Mesendoderm (in vitro differentiated cells): Measurements from ENCODE around the gene ERLEC1. TPM values are rescaled to one million over a fixed set of nuclear protein-coding genes. Genes with fewer than 3 reads are reported as not detected.
A peak's percentile ranks its signal among the peaks of the same experiment; 100 is the strongest.

Source experiments
- DNase-seq: peaks from one replicate; pipeline ENCODE4 v3.0.0; 2013
- H2AK5ac ChIP-seq: 2 replicates; pipeline ENCODE4 v1.6.1; 2013; ENCODE audit warnings: low read length, inconsistent platforms
- H2BK120ac ChIP-seq: 2 replicates; pipeline ENCODE4 v1.6.1; 2013; ENCODE audit warnings: low read depth, mild to moderate bottlenecking, low read length, moderate library complexity, mixed read lengths
- H2BK15ac ChIP-seq: replicated peaks from 2 replicates; pipeline ENCODE4 v1.6.1; 2013; ENCODE audit warnings: low read depth, mild to moderate bottlenecking, moderate library complexity
- H2BK5ac ChIP-seq: 2 replicates; pipeline ENCODE4 v1.6.1; 2013; ENCODE audit warnings: low read length, inconsistent platforms
- H3K18ac ChIP-seq: 2 replicates; pipeline ENCODE4 v1.6.1; 2013; ENCODE audit warnings: mild to moderate bottlenecking, low read length, mixed read lengths
- H3K23ac ChIP-seq: one replicate; pipeline ENCODE4 v1.6.1; 2013; ENCODE audit warnings: low read length
- H3K27ac ChIP-seq: 2 replicates; pipeline ENCODE4 v1.5.1; 2013; ENCODE audit warnings: low read depth, mild to moderate bottlenecking, inconsistent platforms, low read length, moderate library complexity
- H3K27me3 ChIP-seq: 2 replicates; pipeline ENCODE4 v1.6.1; 2013; ENCODE audit warnings: low read length, control low read depth, mild to moderate bottlenecking, inconsistent platforms; ENCODE audit not compliant: insufficient read depth, poor library complexity
- H3K36me3 ChIP-seq: 2 replicates; pipeline ENCODE4 v1.6.1; 2013; ENCODE audit warnings: low read length, inconsistent platforms; ENCODE audit not compliant: control insufficient read depth, insufficient read depth
- H3K4ac ChIP-seq: one replicate; pipeline ENCODE4 v1.6.1; 2013; ENCODE audit warnings: low read depth, mild to moderate bottlenecking, low read length, moderate library complexity
- H3K4me1 ChIP-seq: 2 replicates; pipeline ENCODE4 v1.6.1; 2013; ENCODE audit warnings: low read depth, low read length, inconsistent platforms; ENCODE audit not compliant: control insufficient read depth
- H3K4me2 ChIP-seq: 2 replicates; pipeline ENCODE4 v1.6.1; 2013; ENCODE audit warnings: low read length
- H3K4me3 ChIP-seq: 2 replicates; pipeline ENCODE4 v1.5.1; 2013; ENCODE audit warnings: mild to moderate bottlenecking, low read length
- H3K56ac ChIP-seq: one replicate; pipeline ENCODE4 v1.6.1; 2013; ENCODE audit warnings: low read length
- H3K79me1 ChIP-seq: 2 replicates; pipeline ENCODE4 v1.6.1; 2013; ENCODE audit warnings: low read length, inconsistent platforms
- H3K79me2 ChIP-seq: 2 replicates; pipeline ENCODE4 v1.6.1; 2013; ENCODE audit warnings: mild to moderate bottlenecking, low read length; ENCODE audit not compliant: control insufficient read depth, insufficient read depth
- H3K9ac ChIP-seq: 2 replicates; pipeline ENCODE4 v1.6.1; 2013; ENCODE audit warnings: low read length, inconsistent platforms
- H4K5ac ChIP-seq: one replicate; pipeline ENCODE4 v1.6.1; 2013; ENCODE audit warnings: low read length
- H4K8ac ChIP-seq: one replicate; pipeline ENCODE4 v1.6.1; 2013; ENCODE audit warnings: low read depth, mild to moderate bottlenecking, control low read depth, low read length, moderate library complexity
- WGBS: extraction: QIAGEN DNeasy Blood & Tissue Kit; methylation state at CpG from one replicate; pipeline ENCODE4 v1.1.7; 2013; ENCODE audit warnings: low lambda C conversion rate, missing lambda C conversion rate; ENCODE audit not compliant: insufficient coverage; ENCODE audit errors: extremely low coverage; 5-methylcytosine and 5-hydroxymethylcytosine counted together
- polyA plus RNA-seq, 2 experiments: library from polyadenylated mRNA; stranded (reverse); fragments of 200-250 nt; gene quantifications; one replicate each; pipeline ENCODE4 v1.2.3, GENCODE V29; 2013

ERLEC1 gene
- 25.1 TPM for polyA plus RNA-seq (2013, experiment 1 of 2)
- polyA plus RNA-seq (2013, experiment 2 of 2): 25.3 TPM

- peak within 1 kb of the TSS; percentile 41 for H3K4ac ChIP-seq
- no CpG with 5 or more reads among the region's 77 CpGs for WGBS
- no peaks in the 10 kb centered on the region for H3K36me3 ChIP-seq
- peak within 1 kb of the TSS; percentile 92 for H3K4me2 ChIP-seq
- peak within 1 kb of the TSS; percentile 99 for H3K56ac ChIP-seq
- H4K5ac ChIP-seq: no peak within 1 kb of the TSS
- H3K27me3 ChIP-seq: no peaks in the 10 kb centered on the region
- peak within 1 kb of the TSS; percentile 45 for H3K18ac ChIP-seq
- peaks cover 12% of the 10 kb centered on the region for H3K79me1 ChIP-seq
- H3K23ac ChIP-seq: no peak within 1 kb of the TSS
- peaks cover 39% of the 10 kb centered on the region for H3K79me2 ChIP-seq
- no peak within 1 kb of the TSS for H2BK15ac ChIP-seq
- peak within 1 kb of the TSS; percentile 91 for H3K9ac ChIP-seq
- peak within 1 kb of the TSS; percentile 79 for H3K27ac ChIP-seq
- H4K8ac ChIP-seq: no peak within 1 kb of the TSS
- no peak within 1 kb of the TSS for H2AK5ac ChIP-seq
- no peaks in the 10 kb centered on the region for H3K4me1 ChIP-seq
- peak; percentile 97 for DNase-seq
- H3K4me3 ChIP-seq: peak within 1 kb of the TSS; percentile 94
- H2BK5ac ChIP-seq: peak within 1 kb of the TSS; percentile 79
- no peak within 1 kb of the TSS for H2BK120ac ChIP-seq
These were observed at the start of gene ERLEC1, which contains the start of gene ASB3 for GRCh38 chr2:53786705-53787613. TSS of gene ERLEC1 (plus strand) at chr2:53787044. CDS start at chr2:53787211, 167 bp downstream. TSS of gene ASB3 (minus strand) at chr2:53786953. CDS start at chr2:53765572, 21,381 bp downstream.

- no CpG with 5 or more reads among the region's 5 CpGs for WGBS
- no peaks in the 10 kb centered on the region for H3K27me3 ChIP-seq
- H3K4ac ChIP-seq: no peak overlapping the region
- no peak overlapping the region for H3K4me2 ChIP-seq
- H3K79me1 ChIP-seq: peaks cover 2% of the 10 kb centered on the region
- no peak overlapping the region for H3K23ac ChIP-seq
- no peak overlapping the region for H3K56ac ChIP-seq
- DNase-seq: no peak
- H2BK120ac ChIP-seq: no peak overlapping the region
- no peak overlapping the region for H3K18ac ChIP-seq
- no peak overlapping the region for H3K4me3 ChIP-seq
- H4K5ac ChIP-seq: no peak overlapping the region
- H2BK15ac ChIP-seq: no peak overlapping the region
- no peak overlapping the region for H3K27ac ChIP-seq
- no peaks in the 10 kb centered on the region for H3K36me3 ChIP-seq
- no peak overlapping the region for H4K8ac ChIP-seq
- no peak overlapping the region for H2AK5ac ChIP-seq
- no peaks in the 10 kb centered on the region for H3K4me1 ChIP-seq
- H2BK5ac ChIP-seq: no peak overlapping the region
- no peak overlapping the region for H3K9ac ChIP-seq
- no peaks in the 10 kb centered on the region for H3K79me2 ChIP-seq
These were observed 49.8 kb upstream of the ERLEC1 start for GRCh38 chr2:53737091-53737490.

- WGBS: no CpG with 5 or more reads among the region's 1 CpG
- Histone ChIP-seq H3K27ac (no peak overlapping the region), H3K4me1 (no peaks in the 10 kb centered on the region), H4K5ac (no peak overlapping the region), H2BK15ac (no peak overlapping the region), H3K4ac (no peak overlapping the region), H3K79me1 (peaks cover 2% of the 10 kb centered on the region), H2BK120ac (no peak overlapping the region), H3K27me3 (no peaks in the 10 kb centered on the region), H3K79me2 (no peaks in the 10 kb centered on the region), H3K36me3 (no peaks in the 10 kb centered on the region), H3K56ac (no peak overlapping the region), H3K4me3 (no peak overlapping the region), H3K23ac (no peak overlapping the region), H3K4me2 (no peak overlapping the region), H4K8ac (no peak overlapping the region), H3K9ac (no peak overlapping the region), H2AK5ac (no peak overlapping the region), H2BK5ac (no peak overlapping the region), H3K18ac (no peak overlapping the region)
- DNase-seq: no peak
These were observed 47.8 kb upstream of the ERLEC1 start for GRCh38 chr2:53739032-53739431.

GRCh38 chr2:53740170-53740569 lies 46.7 kb upstream of the ERLEC1 start:
- Histone ChIP-seq H4K5ac (no peak overlapping the region), H3K79me2 (no peaks in the 10 kb centered on the region), H3K27ac (no peak overlapping the region), H2BK15ac (no peak overlapping the region), H3K18ac (no peak overlapping the region), H3K4me3 (no peak overlapping the region), H3K4me1 (no peaks in the 10 kb centered on the region), H2AK5ac (no peak overlapping the region), H3K27me3 (no peaks in the 10 kb centered on the region), H3K79me1 (peaks cover 2% of the 10 kb centered on the region), H3K4me2 (no peak overlapping the region), H3K9ac (no peak overlapping the region), H2BK120ac (no peak overlapping the region), H3K23ac (no peak overlapping the region), H2BK5ac (no peak overlapping the region), H4K8ac (no peak overlapping the region), H3K56ac (no peak overlapping the region), H3K36me3 (no peaks in the 10 kb centered on the region), H3K4ac (no peak overlapping the region)
- peak; percentile 42 for DNase-seq

- Histone ChIP-seq H3K36me3 (no peaks in the 10 kb centered on the region), H3K4me3 (no peak overlapping the region), H3K9ac (no peak overlapping the region), H2BK15ac (no peak overlapping the region), H3K4me1 (no peaks in the 10 kb centered on the region), H3K79me2 (no peaks in the 10 kb centered on the region), H3K4me2 (no peak overlapping the region), H4K5ac (no peak overlapping the region), H3K4ac (no peak overlapping the region), H3K23ac (no peak overlapping the region), H2BK5ac (no peak overlapping the region), H2BK120ac (no peak overlapping the region), H4K8ac (no peak overlapping the region), H3K56ac (no peak overlapping the region), H3K79me1 (no peaks in the 10 kb centered on the region), H3K18ac (no peak overlapping the region), H3K27me3 (no peaks in the 10 kb centered on the region), H3K27ac (no peak overlapping the region), H2AK5ac (no peak overlapping the region)
- WGBS: no CpG with 5 or more reads among the region's 2 CpGs
- no peak for DNase-seq
These were observed 42.3 kb upstream of the ERLEC1 start for GRCh38 chr2:53744395-53745065.
